GM23248 (cell line): ENCODE results near the gene MAN2B2. TPM values are rescaled to one million over a fixed set of nuclear protein-coding genes. Genes with fewer than 3 reads are reported as not detected.

Experiments used
- DNase-seq: peaks from one replicate; pipeline ENCODE4 v3.0.0-alpha.2; 2015
- H2AFZ ChIP-seq: fragments of 200-600 bp; sonication (generic); 2 replicates; pipeline ENCODE4 v1.6.1; 2016; ENCODE audit warnings: antibody characterized with exemption
- H3F3A ChIP-seq: fragments of 200-600 bp; sonication (generic); 2 replicates; pipeline ENCODE4 v1.6.1; 2016; ENCODE audit warnings: mild to moderate bottlenecking, antibody characterized with exemption, mixed run types; ENCODE audit not compliant: insufficient read depth
- H3K27ac ChIP-seq: fragments of 200-600 bp; sonication (generic); 2 replicates; pipeline ENCODE4 v1.5.1; 2016; ENCODE audit warnings: mild to moderate bottlenecking
- H3K27me3 ChIP-seq: fragments of 200-600 bp; sonication (generic); replicated peaks from 2 replicates; pipeline ENCODE4 v1.6.1; 2016; ENCODE audit warnings: mild to moderate bottlenecking; ENCODE audit not compliant: insufficient read depth
- H3K36me3 ChIP-seq: fragments of 200-600 bp; sonication (generic); 2 replicates; pipeline ENCODE4 v1.6.1; 2016; ENCODE audit warnings: low read depth, mild to moderate bottlenecking
- H3K4me1 ChIP-seq: fragments of 200-600 bp; sonication (generic); 2 replicates; pipeline ENCODE4 v1.6.1; 2016; ENCODE audit warnings: mild to moderate bottlenecking; ENCODE audit not compliant: insufficient read depth
- H3K4me2 ChIP-seq: fragments of 200-600 bp; sonication (generic); one replicate; pipeline ENCODE4 v1.6.1; 2016; ENCODE audit warnings: mild to moderate bottlenecking; ENCODE audit not compliant: unreplicated experiment
- H3K4me3 ChIP-seq: fragments of 200-600 bp; sonication (generic); 2 replicates; pipeline ENCODE4 v1.5.1; 2016; ENCODE audit warnings: mild to moderate bottlenecking
- H3K79me2 ChIP-seq: fragments of 200-600 bp; sonication (generic); 2 replicates; pipeline ENCODE4 v1.6.1; 2016; ENCODE audit warnings: mild to moderate bottlenecking; ENCODE audit not compliant: insufficient read depth
- H3K9ac ChIP-seq: fragments of 200-600 bp; sonication (generic); 2 replicates; pipeline ENCODE4 v1.6.1; 2016; ENCODE audit warnings: mild to moderate bottlenecking
- H3K9me2 ChIP-seq: fragments of 200-600 bp; sonication (generic); 2 replicates; pipeline ENCODE4 v1.6.1; 2016; ENCODE audit warnings: mixed run types, mild to moderate bottlenecking, moderate library complexity; ENCODE audit not compliant: insufficient read depth
- H3K9me3 ChIP-seq: fragments of 200-600 bp; sonication (generic); one replicate; pipeline ENCODE4 v1.6.1; 2017; ENCODE audit warnings: low read depth
- H4K20me1 ChIP-seq: fragments of 200-600 bp; sonication (generic); 2 replicates; pipeline ENCODE4 v1.6.0; 2016; ENCODE audit not compliant: insufficient read depth
- EZH2 ChIP-seq: fragments of 200-600 bp; sonication (generic); IDR thresholded peaks from 2 replicates; pipeline ENCODE4 v1.6.1; 2018; ENCODE audit warnings: antibody characterized with exemption, mild to moderate bottlenecking; ENCODE audit not compliant: insufficient read depth, poor library complexity, severe bottlenecking
- EZH2phosphoT487 ChIP-seq: fragments of 200-600 bp; sonication (generic); IDR thresholded peaks from 2 replicates; pipeline ENCODE4 v1.6.1; 2018; ENCODE audit warnings: antibody characterized with exemption, moderate library complexity, mild to moderate bottlenecking, low read depth; ENCODE audit not compliant: insufficient read depth
- WGBS, 2 experiments: methylation state at CpG; one replicate each; pipeline ENCODE4 v1.1.6; 2015 to 2017; ENCODE audit warnings: low lambda C conversion rate in 2 of 2, low coverage in 1 of 2; ENCODE audit errors: missing lambda C conversion rate in 2 of 2; 5-methylcytosine and 5-hydroxymethylcytosine counted together
- in situ Hi-C: fragments of 300-500 bp; cut with MboI; formaldehyde crosslinking; loops from 2 replicates; pipeline ENCODE4 v1.15.0; 2020
- polyA plus RNA-seq: library from polyadenylated mRNA; unstranded; fragments of >200 nt; fragmentation: Nextera tagmentation; extraction: Ambion mirVana; gene quantifications from 2 replicates; pipeline ENCODE4 v1.2.1, GENCODE V29; 2016
- total RNA-seq: library from RNA; depleted of rRNA; stranded (reverse); fragments of >200 nt; shearing (Covaris generic); gene quantifications from 2 replicates; pipeline ENCODE4 v1.2.3, GENCODE V29; 2014

Gene MAN2B2
- total and polyA plus RNA-seq, 2 experiments from 2014 or later = 28.7 to 40.1 TPM

GRCh38 chr4:6549445-6549844 is 25.5 kb upstream of the MAN2B2 start:
- in situ Hi-C loops = loop anchor here (10.0 kb wide), 1 partner anchor 215 kb away; no protein-coding TSS in a partner anchor
- Histone ChIP-seq H3K27ac (no peak overlapping the region), H3K9me3 (no peaks in the 10 kb centered on the region), H3K27me3 (no peaks in the 10 kb centered on the region; the same call in 1 of the 2 replicates), H3K9me2 (no peaks in the 10 kb centered on the region), H3K36me3 (no peaks in the 10 kb centered on the region), H4K20me1 (no peaks in the 10 kb centered on the region), H3K79me2 (no peaks in the 10 kb centered on the region), H3K4me1 (no peaks in the 10 kb centered on the region), H3K4me3 (no peak overlapping the region), H3F3A (no peaks in the 10 kb centered on the region), H3K4me2 (no peak overlapping the region), H2AFZ (no peak overlapping the region), H3K9ac (no peak overlapping the region)
- DNase-seq = no peak
- TF ChIP-seq EZH2phosphoT487 (no peak), EZH2 (no peak)
- WGBS, 2 experiments = 12 to 21% methylated on average over 7 of the region's 7 CpGs

- DNase-seq = no peak
- H3K4me2 ChIP-seq = no peak overlapping the region
- TF ChIP-seq EZH2 (no peak), EZH2phosphoT487 (no peak)
Observed at GRCh38 chr4:6549890-6550620, 24.9 kb upstream of the MAN2B2 start.

GRCh38 chr4:6550821-6551220 is 24.2 kb upstream of the MAN2B2 start:
- TF ChIP-seq EZH2 (no peak), EZH2phosphoT487 (no peak)
- WGBS, 2 experiments = 48 to 61% methylated on average over 3 of the region's 3 CpGs
- in situ Hi-C loops = no loop called here

More at GRCh38 chr4:6549890-6550620, 24.9 kb upstream of the MAN2B2 start:
- Histone ChIP-seq H3K27ac (no peak overlapping the region), H3K36me3 (no peaks in the 10 kb centered on the region), H3K4me1 (no peaks in the 10 kb centered on the region), H3F3A (no peaks in the 10 kb centered on the region), H4K20me1 (no peaks in the 10 kb centered on the region), H3K9ac (no peak overlapping the region), H3K79me2 (no peaks in the 10 kb centered on the region), H3K4me3 (no peak overlapping the region), H2AFZ (no peak overlapping the region), H3K27me3 (no peaks in the 10 kb centered on the region), H3K9me3 (no peaks in the 10 kb centered on the region), H3K9me2 (no peaks in the 10 kb centered on the region)
- in situ Hi-C loops = loop anchor here (10.0 kb wide), 1 partner anchor 215 kb away; no protein-coding TSS in a partner anchor
- WGBS, 2 experiments = 48 to 65% methylated on average over 11 to 13 of the region's 13 CpGs

GRCh38 chr4:6551660-6552059 is 23.3 kb upstream of the MAN2B2 start:
- in situ Hi-C loops = no loop called here
- WGBS, 2 experiments = 50 to 80% methylated on average over 2 of the region's 2 CpGs
- H3K36me3 ChIP-seq = no peaks in the 10 kb centered on the region
- H3K9me3 ChIP-seq = no peaks in the 10 kb centered on the region
- no peaks in the 10 kb centered on the region for H3K9me2 ChIP-seq
- H3K79me2 ChIP-seq = no peaks in the 10 kb centered on the region
- no peak overlapping the region for H3K4me3 ChIP-seq
- no peak overlapping the region for H3K9ac ChIP-seq
- H3K4me2 ChIP-seq = no peak overlapping the region
- DNase-seq = no peak
- H3K4me1 ChIP-seq = no peaks in the 10 kb centered on the region
- no peaks in the 10 kb centered on the region for H3F3A ChIP-seq
- no peak overlapping the region for H2AFZ ChIP-seq
- peaks cover 7% of the 10 kb centered on the region for H3K27me3 ChIP-seq
- H3K27ac ChIP-seq = no peak overlapping the region
- no peaks in the 10 kb centered on the region for H4K20me1 ChIP-seq
- TF ChIP-seq EZH2 = no peak
- no peak for TF ChIP-seq EZH2phosphoT487

More at GRCh38 chr4:6550821-6551220, 24.2 kb upstream of the MAN2B2 start:
- Histone ChIP-seq H3K4me2 (no peak overlapping the region), H3K4me3 (no peak overlapping the region), H3F3A (no peaks in the 10 kb centered on the region), H3K27me3 (no peaks in the 10 kb centered on the region), H4K20me1 (no peaks in the 10 kb centered on the region), H3K27ac (no peak overlapping the region), H3K79me2 (no peaks in the 10 kb centered on the region), H2AFZ (no peak overlapping the region), H3K9me3 (no peaks in the 10 kb centered on the region), H3K4me1 (no peaks in the 10 kb centered on the region), H3K36me3 (no peaks in the 10 kb centered on the region), H3K9me2 (no peaks in the 10 kb centered on the region), H3K9ac (no peak overlapping the region)
- no peak for DNase-seq
